BLaER1 treated with 17β-estradiol and CSF1 and Interleukin-3, amounts not matched to agents 10 nM and 100 nM (cell line): ENCODE measurements around the gene UNC119B.
"Not testable (repeated sequence)": the region's sequence is repeated elsewhere in the genome, so short reads cannot be mapped to it uniquely, and the experiment has no call there.

Experiments
- H3K27ac ChIP-seq, 11 experiments: shearing (Covaris generic); formaldehyde crosslinking; 2 replicates each; pipeline ENCODE4 v1.8.1; 2022
- H3K27me3 ChIP-seq, 11 experiments: shearing (Covaris generic); formaldehyde crosslinking; 2 replicates each; pipeline ENCODE4 v1.8.1; 2022
- H3K36me3 ChIP-seq, 11 experiments: shearing (Covaris generic); formaldehyde crosslinking; 2 replicates each; pipeline ENCODE4 v1.8.1; 2022
- H3K4me1 ChIP-seq, 10 experiments: shearing (Covaris generic); formaldehyde crosslinking; 2 replicates each; pipeline ENCODE4 v1.8.1; 2022
- H3K4me2 ChIP-seq, 11 experiments: shearing (Covaris generic); formaldehyde crosslinking; 2 replicates each; pipeline ENCODE4 v1.8.1; 2022
- H3K4me3 ChIP-seq, 10 experiments: shearing (Covaris generic); formaldehyde crosslinking; 2 replicates each; pipeline ENCODE4 v1.8.1; 2022
- H3K9ac ChIP-seq, 11 experiments: shearing (Covaris generic); formaldehyde crosslinking; 2 replicates each; pipeline ENCODE4 v1.8.1; 2022
- H3K9me3 ChIP-seq, 11 experiments: shearing (Covaris generic); formaldehyde crosslinking; replicated peaks in 1 of 11; 2 replicates each; pipeline ENCODE4 v1.8.1; 2022
- H4K20me1 ChIP-seq, 11 experiments: shearing (Covaris generic); formaldehyde crosslinking; 2 replicates each; pipeline ENCODE4 v1.8.1; 2022
- Cebpa-rat ChIP-seq, 11 experiments: shearing (Covaris generic); IDR thresholded peaks; 2 replicates each; pipeline ENCODE4 v1.8.1; 2022

UNC119B gene

GRCh38 chr12:120710031-120710804 is at the start of gene UNC119B:
Gene UNC119B (plus strand): TSS chr12:120710458. CDS start chr12:120710475, 17 bp downstream.
- TF ChIP-seq Cebpa-rat (IDR thresholded peaks at IDR 0.05) = no peak
- Histone ChIP-seq H3K9ac (peak within 1 kb of the TSS; percentile 85 to 98 (median 95)), H3K27me3 (no peaks in the 10 kb centered on the region), H3K36me3 (peaks cover 23 to 33% (median 26%) of the 10 kb centered on the region in 11 experiments), H3K4me2 (peak within 1 kb of the TSS; percentile 89 to 99 (median 95)), H3K4me3 (peak within 1 kb of the TSS; percentile 95 to 100 (median 99)), H3K4me1 (peaks cover 24 to 72% (median 66%) of the 10 kb centered on the region in 10 experiments), H3K27ac (peak within 1 kb of the TSS; percentile 38 to 95 (median 89)), H3K9me3 (no peaks in the 10 kb centered on the region), H4K20me1 (peaks cover 6 to 28% (median 17%) of the 10 kb centered on the region in 11 experiments; a peak in 18 of 22 replicates)

DNA sequence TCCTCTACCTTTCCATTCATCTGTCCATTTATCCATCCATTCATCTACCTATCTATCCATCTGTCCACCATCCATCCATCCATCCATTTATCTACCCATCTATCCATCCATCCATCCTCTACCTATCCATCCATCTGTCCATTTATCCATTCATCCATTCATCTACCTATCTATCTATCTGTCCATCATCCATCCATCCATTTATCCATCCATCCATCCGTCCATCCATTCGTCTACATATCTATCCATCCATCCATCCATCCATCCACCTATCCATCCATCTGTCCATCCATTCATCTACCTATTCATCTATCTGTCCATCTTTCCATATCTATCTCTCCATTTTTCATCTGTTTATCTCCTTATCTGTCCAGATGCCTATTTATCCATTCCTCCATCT is 48.8 kb upstream of the UNC119B start:
- no peak for TF ChIP-seq Cebpa-rat (IDR thresholded peaks at IDR 0.05)

DNA sequence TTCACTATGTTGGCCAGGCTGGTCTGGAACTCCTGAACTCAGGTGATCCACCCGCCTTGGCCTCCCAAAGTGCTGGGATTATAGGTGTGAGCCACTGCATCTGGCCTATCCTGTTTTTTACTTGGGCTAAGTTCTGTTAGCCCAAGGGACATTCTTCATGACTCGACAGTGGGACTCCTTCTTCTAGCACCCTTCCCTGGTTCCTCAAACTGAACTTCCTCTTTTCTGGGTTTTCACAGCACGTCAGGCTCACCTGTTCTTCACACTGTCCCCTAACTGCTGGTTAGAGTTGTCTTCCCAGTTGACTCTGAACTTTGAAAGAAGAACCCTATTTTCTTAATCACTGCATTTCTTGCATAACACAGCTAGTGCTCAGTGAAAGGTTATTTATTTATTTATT is 47.4 kb upstream of the UNC119B start:
- no peak for TF ChIP-seq Cebpa-rat (IDR thresholded peaks at IDR 0.05)
- H3K4me2 ChIP-seq = peak overlapping the region in 9 of 11 experiments; percentile 11 to 31 (median 19); a peak in 10 of 22 replicates

More for the DNA sequence above, 48.8 kb upstream of the UNC119B start:
- Histone ChIP-seq H3K27ac (no peak overlapping the region), H3K4me3 (no peak overlapping the region), H3K9ac (no peak overlapping the region), H3K4me1 (peaks cover 8 to 31% (median 16%) of the 10 kb centered on the region in 10 experiments), H3K4me2 (no peak overlapping the region), H3K27me3 (no peaks in the 10 kb centered on the region), H4K20me1 (no peaks in the 10 kb centered on the region), H3K36me3 (no peaks in the 10 kb centered on the region), H3K9me3 (peaks cover 0 to 6% (median 0%) of the 10 kb centered on the region in 11 experiments; a peak in 1 of 22 replicates)

GRCh38 chr12:120663741-120664140 is 46.5 kb upstream of the UNC119B start:
- H3K9me3 ChIP-seq = peaks cover 0 to 6% (median 0%) of the 10 kb centered on the region in 11 experiments; a peak in 1 of 22 replicates
- H3K4me2 ChIP-seq = no peak overlapping the region
- no peaks in the 10 kb centered on the region for H4K20me1 ChIP-seq
- no peak for TF ChIP-seq Cebpa-rat (IDR thresholded peaks at IDR 0.05)
- H3K9ac ChIP-seq = no peak overlapping the region
- H3K4me3 ChIP-seq = no peak overlapping the region
- H3K36me3 ChIP-seq = no peaks in the 10 kb centered on the region
- 0 out of 22 replicates have a peak overlapping the region, but pooled peaks of 1 of the 11 experiments have one; percentile 10 for H3K27ac ChIP-seq
- peaks cover 20 to 51% (median 38%) of the 10 kb centered on the region in 10 experiments for H3K4me1 ChIP-seq
- no peaks in the 10 kb centered on the region for H3K27me3 ChIP-seq

More for the DNA sequence above, 47.4 kb upstream of the UNC119B start:
- Histone ChIP-seq H3K36me3 (no peaks in the 10 kb centered on the region), H3K9me3 (peaks cover 0 to 6% (median 0%) of the 10 kb centered on the region in 11 experiments; a peak in 1 of 22 replicates), H3K27ac (no peak overlapping the region), H4K20me1 (no peaks in the 10 kb centered on the region), H3K27me3 (no peaks in the 10 kb centered on the region), H3K4me1 (peaks cover 14 to 45% (median 29%) of the 10 kb centered on the region in 10 experiments), H3K9ac (no peak overlapping the region), H3K4me3 (no peak overlapping the region)

DNA sequence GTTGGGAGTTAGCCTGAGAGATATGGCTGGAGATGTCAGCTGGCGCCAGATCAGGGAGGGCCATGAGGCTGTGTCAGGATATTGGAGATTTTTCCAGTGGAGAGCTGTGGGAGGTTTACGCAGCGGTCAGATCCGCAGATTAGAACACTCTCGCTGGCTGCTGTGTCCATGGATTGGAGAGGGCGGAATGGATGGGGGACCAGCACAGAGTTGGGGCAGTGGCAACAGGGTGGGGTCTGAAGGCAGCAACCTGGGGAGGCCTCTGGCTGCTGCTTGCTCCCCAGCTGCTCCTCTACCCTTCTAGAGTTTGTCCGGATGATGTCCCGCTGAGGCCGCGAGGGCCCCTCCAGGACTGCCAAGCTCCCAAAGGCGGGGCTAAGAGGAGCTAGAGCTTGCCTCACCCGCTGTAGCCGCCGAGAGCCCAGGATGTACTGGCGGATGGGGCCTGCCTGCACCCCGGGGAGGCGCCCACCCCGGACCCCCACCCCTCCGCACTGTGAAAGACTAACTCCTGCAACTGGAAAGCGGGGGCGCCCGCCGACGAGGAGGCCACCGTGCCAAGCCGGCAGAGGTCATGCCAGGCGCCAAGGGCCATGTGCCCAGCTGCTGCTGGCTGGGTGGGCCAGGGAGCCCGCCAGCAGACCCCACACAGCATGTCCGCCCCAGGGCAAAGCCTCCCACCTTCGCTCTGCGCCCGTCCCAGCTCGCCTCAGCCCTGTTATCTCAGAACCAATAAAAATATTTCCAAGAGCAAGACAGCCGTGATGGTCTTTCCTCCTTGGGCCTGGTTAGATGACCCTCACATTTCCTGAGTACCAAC is 43.5 kb upstream of the UNC119B start:
- no peak for TF ChIP-seq Cebpa-rat (IDR thresholded peaks at IDR 0.05)
- H3K4me1 ChIP-seq = peaks cover 25 to 72% (median 62%) of the 10 kb centered on the region in 10 experiments
- H4K20me1 ChIP-seq = no peaks in the 10 kb centered on the region
- H3K4me3 ChIP-seq = no peak overlapping the region
- H3K9ac ChIP-seq = peak overlapping the region in 2 of 11 experiments; percentile 23 to 85; a peak in 1 of 22 replicates
- no peaks in the 10 kb centered on the region for H3K9me3 ChIP-seq
- H3K27me3 ChIP-seq = no peaks in the 10 kb centered on the region
- no peaks in the 10 kb centered on the region for H3K36me3 ChIP-seq
- peak overlapping the region in 8 of 11 experiments; percentile 66 to 95 (median 80); a peak in 15 of 22 replicates for H3K4me2 ChIP-seq
- peak overlapping the region in 7 of 11 experiments; percentile 32 to 98 (median 92); a peak in 11 of 22 replicates for H3K27ac ChIP-seq

- peak overlapping the region; percentile 66 to 95 (median 80) for H3K4me2 ChIP-seq
- no peaks in the 10 kb centered on the region for H3K36me3 ChIP-seq
- no peaks in the 10 kb centered on the region for H3K9me3 ChIP-seq
- H3K27me3 ChIP-seq = no peaks in the 10 kb centered on the region
- no peaks in the 10 kb centered on the region for H4K20me1 ChIP-seq
- H3K4me1 ChIP-seq = peaks cover 25 to 79% (median 66%) of the 10 kb centered on the region in 10 experiments
- peak overlapping the region in 9 of 11 experiments; percentile 76 to 98 (median 91); a peak in 17 of 22 replicates for H3K27ac ChIP-seq
- peak overlapping the region in 9 of 11 experiments; percentile 64 to 86 (median 80); a peak in 17 of 22 replicates for H3K9ac ChIP-seq
- peak in 5 of 11 experiments; percentile 13 to 92 (median 66); a peak in 7 of 22 replicates for TF ChIP-seq Cebpa-rat (IDR thresholded peaks at IDR 0.05)
- peak overlapping the region in 1 of 10 experiments; percentile 33; a peak in 1 of 20 replicates for H3K4me3 ChIP-seq
Measured at GRCh38 chr12:120668091-120668867, 42.0 kb upstream of the UNC119B start.

GRCh38 chr12:120668868-120669840 is 41.1 kb upstream of the UNC119B start:
- Histone ChIP-seq H4K20me1 (no peaks in the 10 kb centered on the region), H3K9ac (peak overlapping the region; percentile 28 to 86 (median 77); a peak in 20 of 22 replicates), H3K27ac (peak overlapping the region in 10 of 11 experiments; percentile 14 to 98 (median 90); a peak in 19 of 22 replicates), H3K4me3 (peak overlapping the region in 7 of 10 experiments; percentile 28 to 45 (median 35); a peak in 10 of 20 replicates), H3K27me3 (no peaks in the 10 kb centered on the region), H3K4me2 (peak overlapping the region; percentile 66 to 95 (median 80)), H3K9me3 (no peaks in the 10 kb centered on the region), H3K4me1 (peaks cover 33 to 86% (median 75%) of the 10 kb centered on the region in 10 experiments), H3K36me3 (no peaks in the 10 kb centered on the region)
- TF ChIP-seq Cebpa-rat (IDR thresholded peaks at IDR 0.05) = peak in 8 of 11 experiments; percentile 78 to 100 (median 90); a peak in 16 of 22 replicates

DNA sequence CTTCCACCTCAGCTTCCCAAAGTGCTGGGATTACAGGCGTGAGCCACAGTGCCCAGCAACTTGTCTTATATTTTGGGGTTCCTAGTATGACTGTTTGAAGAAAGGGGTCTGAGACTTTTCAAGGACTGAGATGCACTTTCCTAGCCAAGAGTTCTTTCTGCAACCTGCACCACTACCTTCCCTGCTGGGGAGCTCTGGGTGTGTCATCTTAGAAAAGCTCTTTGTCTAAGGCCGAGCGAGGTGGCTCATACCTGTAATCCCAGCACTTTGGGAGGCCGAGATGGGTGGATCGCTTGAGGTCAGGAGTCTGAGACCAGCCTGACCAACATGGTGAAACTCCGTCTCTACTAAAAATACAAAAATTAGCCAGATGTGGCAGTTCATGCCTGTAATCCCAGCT is 40.0 kb upstream of the UNC119B start:
- not testable (repeated sequence) for H3K9me3 ChIP-seq, H3K36me3 ChIP-seq, H3K27me3 ChIP-seq, H4K20me1 ChIP-seq
- peaks cover 40 to 97% (median 86%) of the 10 kb centered on the region in 10 experiments for H3K4me1 ChIP-seq
- H3K4me2 ChIP-seq = peak overlapping the region; percentile 66 to 95 (median 80); a peak in 20 of 22 replicates
- H3K9ac ChIP-seq = peak overlapping the region in 10 of 11 experiments; percentile 28 to 86 (median 78); a peak in 19 of 22 replicates
- peak overlapping the region in 4 of 10 experiments; percentile 4 to 43 (median 34); a peak in 2 of 20 replicates for H3K4me3 ChIP-seq
- H3K27ac ChIP-seq = peak overlapping the region in 10 of 11 experiments; percentile 14 to 98 (median 90); a peak in 19 of 22 replicates
